K562 (cell line): ENCODE measurements around the gene AMIGO1. TPM values are rescaled to one million over a fixed set of nuclear protein-coding genes. Genes with fewer than 3 reads are reported as not detected.

Experiments used
- CREB3L1 ChIP-seq: fragments of 450-650 bp; IDR thresholded peaks from 2 replicates; pipeline ENCODE4 v1.6.1; 2014; ENCODE audit warnings: low read depth, mild to moderate bottlenecking, moderate library complexity, borderline replicate concordance
- E2F3 ChIP-seq: fragments of 250-450 bp; sonication (Bioruptor Pico); IDR thresholded peaks from 2 replicates; pipeline ENCODE4 v1.4.0; 2020; ENCODE audit warnings: mild to moderate bottlenecking
- ETS1 ChIP-seq: conservative IDR thresholded peaks from 2 replicates; pipeline ENCODE4 v1.6.1; 2011; ENCODE audit warnings: low read depth, mild to moderate bottlenecking, low read length; ENCODE audit not compliant: control insufficient read depth
- ETV6 ChIP-seq, 3 experiments: fragments of 150-350 bp in 1 of 3; sonication (generic) in 1 of 3; formaldehyde crosslinking in 1 of 3; IDR thresholded peaks; 2 replicates each; pipeline versions ENCODE4 v1.6.1 to v1.8.0; 2014 to 2022; ENCODE audit warnings: borderline replicate concordance in 2 of 3, low read depth in 2 of 3, antibody characterized with exemption in 1 of 3, low read length in 1 of 3, mild to moderate bottlenecking in 1 of 3, missing genetic modification reagents in 1 of 3
- HDAC6 ChIP-seq: IDR thresholded peaks from 2 replicates; pipeline ENCODE4 v1.6.1; 2012; ENCODE audit warnings: low read depth, mild to moderate bottlenecking, control low read depth, inconsistent platforms, low read length, moderate library complexity
- HNRNPL ChIP-seq: fragments of 200-400 bp; formaldehyde crosslinking; IDR thresholded peaks from 2 replicates; pipeline ENCODE4 v1.6.1; 2017; ENCODE audit warnings: low read depth, mild to moderate bottlenecking, low read length
- PKNOX1 ChIP-seq: fragments of 450-650 bp; IDR thresholded peaks from 2 replicates; pipeline ENCODE4 v1.6.1; 2016
- PRPF4 ChIP-seq: fragments of 200-400 bp; formaldehyde crosslinking; IDR thresholded peaks from one replicate; pipeline ENCODE4 v1.6.1; 2017; ENCODE audit warnings: low read length, low read depth, mild to moderate bottlenecking; ENCODE audit not compliant: insufficient read depth, poor library complexity, severe bottlenecking
- STAT6 ChIP-seq: sonication (generic); formaldehyde crosslinking; IDR thresholded peaks from 2 replicates; pipeline ENCODE4 v1.8.1; 2023; ENCODE audit warnings: mild to moderate bottlenecking, missing genetic modification reagents
- TRIM24 ChIP-seq, 2 experiments: fragments of 450-650 bp; IDR thresholded peaks; 2 replicates each; pipeline ENCODE4 v1.6.1; 2016
- ZNF165 ChIP-seq: fragments of 250-450 bp; sonication (Bioruptor Pico); IDR thresholded peaks from 2 replicates; pipeline ENCODE4 v1.4.0; 2020; ENCODE audit warnings: borderline replicate concordance
- ZNF277 ChIP-seq: fragments of 250-450 bp; sonication (Bioruptor Pico); IDR thresholded peaks from 2 replicates; pipeline ENCODE4 v1.8.0; 2022; ENCODE audit warnings: inconsistent platforms, mild to moderate bottlenecking, moderate library complexity, borderline replicate concordance
- ZNF445 ChIP-seq: fragments of 250-450 bp; sonication (Bioruptor Pico); IDR thresholded peaks from 2 replicates; pipeline ENCODE4 v1.4.0; 2020; ENCODE audit warnings: low read depth, mild to moderate bottlenecking, moderate library complexity
- ZNF57 ChIP-seq: fragments of 450-650 bp; formaldehyde crosslinking; IDR thresholded peaks from 2 replicates; pipeline ENCODE4 v1.4.0; 2020; ENCODE audit warnings: mild to moderate bottlenecking, moderate library complexity
- ZNF668 ChIP-seq: fragments of 250-450 bp; sonication (Bioruptor Pico); IDR thresholded peaks from 2 replicates; pipeline ENCODE4 v1.8.0; 2022; ENCODE audit warnings: mild to moderate bottlenecking, inconsistent platforms
- ZNF717 ChIP-seq: fragments of 250-450 bp; sonication (Bioruptor Pico); IDR thresholded peaks from 2 replicates; pipeline ENCODE4 v1.5.0; 2021
- ZNF766 ChIP-seq: fragments of 200-800 bp; sonication (Bioruptor generic); conservative IDR thresholded peaks from 2 replicates; pipeline ENCODE4 v1.6.1; 2016; ENCODE audit warnings: missing genetic modification characterization, missing compliant biosample characterization
- polyA plus RNA-seq, 8 experiments: library from polyadenylated mRNA; depleted of rRNA in 4 of 8; stranded (reverse) in 5 of 8; unstranded in 3 of 8; fragments of >200 nt; fragmentation: Nextera tagmentation in 2 of 8; fragmentation: Illumina TruSeq in 1 of 8; extraction: Ambion mirVana in 2 of 8; extraction: Trizol in 1 of 8; gene quantifications; 2 replicates each; pipeline versions ENCODE4 v1.2.1 to v1.2.3, GENCODE V29; 2011 to 2014; ENCODE audit warnings: inconsistent platforms in 1 of 8, missing spikeins in 1 of 8
- total RNA-seq, 7 experiments: library from RNA; depleted of rRNA in 6 of 7; stranded (reverse); fragments of >200 nt in 6 of 7; fragmentation: Illumina TruSeq in 2 of 7; extraction: Trizol in 2 of 7; gene quantifications; 2 replicates each; pipeline versions ENCODE4 v1.2.1 to v1.2.3, GENCODE V29; 2011 to 2021; ENCODE audit warnings: low replicate concordance in 1 of 7

AMIGO1 gene
- total and polyA plus RNA-seq, 9 of the 15 experiments (the other 6 are each of a cell fraction or from before 2014, with no cell fraction given): 0.24 to 1.0 (median 0.54) TPM

GRCh38 chr1:109483672-109484518 is 25.6 kb downstream of the AMIGO1 start, which contains the start of gene ATXN7L2 (continued):
- TF ChIP-seq E2F3 (CRISPR knock-in tag) (no peak), TRIM24 (IDR thresholded peaks at IDR 0.05) (peak; percentile 22 to 81; a peak in 3 of 4 replicates), ETV6 (IDR thresholded peaks at IDR 0.05; ENCODE audit: borderline replicate concordance in 1 of 2, low read depth in 2 of 2, low read length in 1 of 2) (no peak), ETV6 (CRISPR knock-in tag; IDR thresholded peaks at IDR 0.05; ENCODE audit: borderline replicate concordance) (no peak), ZNF766 (CRISPR knock-in tag) (peak; percentile 96), HNRNPL (peak; percentile 85), ZNF445 (0 out of 2 replicates have a peak, but pooled peaks have one; percentile 33), STAT6 (no peak; the same call in 1 of the 2 replicates), PRPF4 (peak; percentile 31), PKNOX1 (peak; percentile 31; the same call in 1 of the 2 replicates), CREB3L1 (0 out of 2 replicates have a peak, but pooled peaks have one; percentile 36), ZNF277 (CRISPR knock-in tag) (no peak), ZNF717 (CRISPR knock-in tag) (no peak), HDAC6 (no peak), ZNF165 (no peak), ZNF668 (CRISPR knock-in tag) (no peak; the same call in 1 of the 2 replicates), ZNF57 (CRISPR knock-in tag) (no peak), ETS1 (peak; percentile 90)
